Dendritic cell treated with granulocyte-macrophage colony-stimulating factor and Interleukin-4, amounts not matched to agents 40 ng/mL and 50 ng/mL, for 4 days (primary cell): ENCODE data around the gene MSTN.

Source experiments
- H3K27ac Mint-ChIP-seq: one replicate; pipeline ENCODE4 v1.8.0; 2022; ENCODE audit warnings: mild to moderate bottlenecking, mixed read lengths
- H3K27me3 Mint-ChIP-seq: one replicate; pipeline ENCODE4 v1.8.0; 2022; ENCODE audit warnings: mild to moderate bottlenecking, mixed read lengths
- H3K36me3 Mint-ChIP-seq: one replicate; pipeline ENCODE4 v1.8.0; 2022; ENCODE audit warnings: low read depth, mixed read lengths
- H3K4me1 Mint-ChIP-seq: one replicate; pipeline ENCODE4 v1.8.0; 2022; ENCODE audit warnings: low read depth, mixed read lengths
- H3K4me3 Mint-ChIP-seq: one replicate; pipeline ENCODE4 v1.8.0; 2022; ENCODE audit warnings: mild to moderate bottlenecking, moderate library complexity, mixed read lengths
- H3K9me3 Mint-ChIP-seq: one replicate; pipeline ENCODE4 v1.8.0; 2022; ENCODE audit warnings: mixed read lengths
- intact Hi-C: fragments of 100-400 bp; cut with micrococcal nuclease; formaldehyde crosslinking; loops from one replicate; pipeline ENCODE4 v1.15.0; 2022

Gene MSTN

DNA sequence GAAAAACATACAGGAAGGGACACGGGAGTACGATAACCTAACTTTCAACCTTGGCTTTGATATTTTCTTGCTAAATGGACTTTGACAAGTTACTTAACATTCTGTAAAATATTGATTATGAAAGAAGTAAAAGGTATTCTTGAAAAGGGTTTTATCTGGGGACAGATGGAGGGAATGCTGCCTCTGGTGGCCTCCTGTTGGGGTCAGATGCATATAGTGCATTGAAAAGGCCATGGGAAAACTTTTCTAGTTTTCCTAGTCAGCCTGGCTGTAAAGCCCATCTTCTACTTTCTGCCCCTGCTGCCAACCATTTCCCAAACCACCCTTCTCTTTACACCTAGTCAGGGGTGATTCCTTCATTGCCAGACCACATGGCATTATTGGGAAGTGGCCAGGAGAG, 22.2 kb upstream of the MSTN start:
- Mint-ChIP-seq H3K4me1 (no peaks in the 10 kb centered on the region), H3K27me3 (no peaks in the 10 kb centered on the region), H3K9me3 (no peaks in the 10 kb centered on the region), H3K4me3 (no peak overlapping the region), H3K27ac (no peak overlapping the region), H3K36me3 (no peaks in the 10 kb centered on the region)
- intact Hi-C loops, result loop anchor here (5.0 kb wide), 1 partner anchor 423 kb away; no protein-coding TSS in a partner anchor

DNA sequence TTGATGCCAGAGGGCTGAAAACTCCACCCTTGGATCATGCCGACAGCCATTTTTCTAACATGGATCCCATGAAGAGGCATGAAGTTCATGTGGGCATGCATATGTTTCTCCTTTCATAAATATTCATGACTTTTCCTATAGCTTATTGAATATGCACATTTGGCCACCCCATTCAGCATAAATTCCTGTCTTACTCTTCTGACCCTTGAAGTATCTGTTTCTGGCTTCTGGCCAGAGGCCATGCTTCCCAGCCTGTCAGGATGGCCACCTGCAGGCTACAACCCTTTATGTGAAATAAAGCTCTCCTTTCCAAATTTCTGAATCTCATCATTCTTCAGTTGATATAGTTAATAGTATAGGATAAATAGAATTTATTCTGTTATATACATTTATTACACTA, 19.6 kb upstream of the MSTN start:
- intact Hi-C loops, result no loop called here
- H3K4me1 Mint-ChIP-seq, result no peaks in the 10 kb centered on the region
- H3K27ac Mint-ChIP-seq, result no peak overlapping the region

DNA sequence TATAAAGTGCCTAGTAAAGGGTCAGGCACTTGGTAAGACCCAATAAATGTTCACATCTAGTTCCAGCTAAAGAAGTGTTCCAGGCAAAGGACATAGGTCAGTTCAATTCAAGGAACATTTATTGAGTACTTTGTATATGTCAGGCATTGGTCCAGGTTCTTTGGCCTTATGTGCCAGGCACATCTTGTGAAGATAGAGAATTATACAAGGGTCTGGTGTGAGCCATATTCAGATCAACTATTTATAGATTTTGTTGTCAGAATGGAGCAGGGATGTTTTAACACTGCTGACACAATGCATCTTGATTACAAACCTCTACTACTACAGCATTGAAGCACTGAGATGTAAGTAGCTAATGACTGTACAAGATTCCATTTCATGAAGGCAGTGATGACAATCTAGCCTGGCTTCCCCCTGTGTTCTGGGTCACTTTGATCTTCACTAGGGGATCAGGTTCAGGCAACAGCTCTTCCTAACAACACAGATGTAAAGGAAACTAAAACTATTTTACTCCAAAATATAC, 18.1 kb upstream of the MSTN start:
- Mint-ChIP-seq H3K36me3 (no peaks in the 10 kb centered on the region), H3K4me3 (no peak overlapping the region), H3K9me3 (no peaks in the 10 kb centered on the region), H3K27ac (no peak overlapping the region), H3K4me1 (no peaks in the 10 kb centered on the region), H3K27me3 (no peaks in the 10 kb centered on the region)
- intact Hi-C loops, result no loop called here

More for the DNA sequence above, 19.6 kb upstream of the MSTN start:
- no peak overlapping the region for H3K4me3 Mint-ChIP-seq
- no peaks in the 10 kb centered on the region for H3K36me3 Mint-ChIP-seq
- H3K9me3 Mint-ChIP-seq, result no peaks in the 10 kb centered on the region
- H3K27me3 Mint-ChIP-seq, result no peaks in the 10 kb centered on the region

DNA sequence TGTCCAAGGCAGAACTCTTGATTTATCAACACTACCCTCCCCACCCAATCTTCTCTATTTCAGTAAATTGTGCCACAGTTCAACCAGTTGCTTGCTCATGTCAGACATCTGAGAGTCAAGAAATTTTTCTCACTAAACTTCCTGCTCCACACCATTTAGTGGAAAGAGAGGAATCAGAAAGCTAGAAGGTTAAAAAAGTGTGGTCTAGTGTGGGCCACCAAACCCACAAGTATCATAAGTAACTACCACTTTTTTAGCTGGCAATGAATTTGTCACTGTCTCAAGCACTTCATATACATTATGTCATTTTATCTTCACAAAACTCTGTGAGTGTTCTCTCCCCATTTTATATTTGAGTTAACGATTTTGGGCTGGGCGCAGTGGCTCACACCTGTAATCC, 16.6 kb upstream of the MSTN start:
- Mint-ChIP-seq H3K27me3 (no peaks in the 10 kb centered on the region), H3K4me1 (no peaks in the 10 kb centered on the region), H3K4me3 (no peak overlapping the region), H3K27ac (no peak overlapping the region), H3K9me3 (no peaks in the 10 kb centered on the region), H3K36me3 (no peaks in the 10 kb centered on the region)
- intact Hi-C loops, result no loop called here

DNA sequence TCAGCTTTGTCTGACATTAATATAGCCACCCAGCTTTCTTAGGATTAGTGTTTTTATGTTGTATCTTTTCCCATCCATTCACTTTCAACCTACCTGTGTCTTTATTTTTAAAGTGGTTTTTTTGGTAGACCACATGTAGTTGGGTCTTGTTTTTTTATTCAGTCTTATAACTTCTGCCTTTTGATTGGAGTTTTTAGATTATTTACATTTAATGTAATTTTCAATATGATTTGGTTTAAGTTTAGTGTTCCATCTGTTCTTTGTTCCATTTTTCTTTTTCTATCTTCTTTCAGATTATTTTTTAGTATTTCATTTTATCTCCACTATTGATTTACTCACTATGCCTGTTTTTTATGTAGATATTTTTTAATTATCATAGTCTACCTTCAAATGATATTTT, 13.1 kb upstream of the MSTN start:
- intact Hi-C loops, result no loop called here
- Mint-ChIP-seq H3K9me3 (no peaks in the 10 kb centered on the region), H3K36me3 (no peaks in the 10 kb centered on the region), H3K4me3 (no peak overlapping the region), H3K4me1 (no peaks in the 10 kb centered on the region), H3K27ac (no peak overlapping the region), H3K27me3 (no peaks in the 10 kb centered on the region)

DNA sequence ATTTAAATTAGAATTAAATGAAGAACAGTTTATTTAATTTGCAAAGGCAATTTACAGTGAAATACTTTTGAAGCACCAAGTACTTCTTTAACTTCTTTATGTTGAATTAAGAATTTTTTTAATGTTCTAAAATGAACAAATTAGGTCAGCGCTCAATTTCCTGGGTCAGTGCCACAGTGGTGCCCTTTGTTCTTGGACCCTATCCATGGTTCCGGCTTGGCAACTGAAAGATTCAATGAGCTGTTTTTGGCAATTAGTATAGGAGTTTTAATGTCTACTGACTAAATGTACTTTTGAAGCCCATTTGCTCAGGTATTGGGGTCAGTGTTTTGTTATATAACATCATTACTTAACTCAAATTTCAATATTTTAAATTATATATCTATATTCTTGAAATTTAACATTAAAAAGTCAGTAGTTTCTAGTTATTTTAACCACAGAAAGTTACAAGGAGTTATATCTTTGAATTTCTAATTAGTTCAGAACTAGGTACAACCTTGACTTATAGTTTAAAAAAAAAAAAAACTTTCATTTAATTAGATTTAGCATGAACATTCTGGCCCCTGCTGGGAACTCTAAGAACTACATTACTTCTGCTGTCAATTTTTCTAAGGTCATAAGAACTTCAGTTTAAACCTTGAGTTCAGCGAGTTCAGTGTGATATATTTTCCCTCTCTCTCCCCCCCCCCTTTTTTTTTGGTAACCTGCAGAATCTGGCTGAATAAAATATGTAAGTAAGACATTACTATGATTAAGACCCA, 7.6 kb upstream of the MSTN start:
- no peak overlapping the region for H3K27ac Mint-ChIP-seq
- H3K4me3 Mint-ChIP-seq, result no peak overlapping the region
- H3K27me3 Mint-ChIP-seq, result no peaks in the 10 kb centered on the region
- no peaks in the 10 kb centered on the region for H3K4me1 Mint-ChIP-seq
- H3K36me3 Mint-ChIP-seq, result no peaks in the 10 kb centered on the region
- no peaks in the 10 kb centered on the region for H3K9me3 Mint-ChIP-seq
- intact Hi-C loops, result loop anchor here (1.0 to 2.0 kb wide), 3 partner anchors 272 to 409 kb away; partner anchors contain the start of gene ASNSD1

DNA sequence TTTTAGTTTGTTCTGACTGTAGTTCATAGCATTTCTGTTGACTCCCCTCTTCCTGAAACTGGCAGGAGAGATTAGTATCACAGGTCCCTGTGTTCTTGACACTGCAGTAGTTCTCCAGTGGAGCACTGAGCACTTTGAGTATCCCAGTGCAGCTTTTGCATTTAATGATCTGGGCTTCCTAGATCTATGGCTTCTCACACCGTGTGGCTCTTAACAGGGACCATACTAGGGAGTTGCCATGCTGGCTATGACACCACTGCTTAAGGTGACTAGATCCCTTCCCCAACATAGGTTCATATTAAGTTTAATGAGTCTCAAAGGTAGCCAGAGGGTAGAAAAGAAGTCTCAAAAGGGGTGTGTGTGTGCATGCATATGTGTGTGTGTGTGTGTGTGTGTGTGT, 6.2 kb upstream of the MSTN start:
- intact Hi-C loops, result no loop called here
- Mint-ChIP-seq H3K27ac (no peak overlapping the region), H3K4me3 (no peak overlapping the region), H3K36me3 (no peaks in the 10 kb centered on the region), H3K4me1 (no peaks in the 10 kb centered on the region), H3K9me3 (no peaks in the 10 kb centered on the region), H3K27me3 (no peaks in the 10 kb centered on the region)

DNA sequence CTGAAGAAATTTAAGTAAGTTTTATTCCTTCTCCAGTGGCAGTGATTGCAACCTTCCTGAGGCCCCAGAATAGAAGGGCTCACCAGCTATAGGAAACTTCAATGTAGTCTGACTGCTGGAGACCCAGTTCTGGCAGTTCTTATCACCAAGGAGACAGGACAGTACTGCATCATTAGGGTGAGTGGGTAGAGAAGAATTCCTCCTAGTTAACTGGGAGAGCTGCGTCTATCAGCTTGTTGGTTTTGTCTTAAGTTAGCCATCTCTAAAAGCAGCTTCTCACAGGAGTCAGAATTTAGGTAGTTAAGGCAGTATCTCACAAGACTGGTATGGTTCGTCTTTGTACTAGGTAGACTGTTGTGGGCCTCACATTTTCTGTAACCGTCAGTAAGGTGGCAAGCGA, 3.3 kb upstream of the MSTN start:
- H3K4me1 Mint-ChIP-seq, result no peaks in the 10 kb centered on the region
- H3K36me3 Mint-ChIP-seq, result no peaks in the 10 kb centered on the region
- intact Hi-C loops, result no loop called here
- H3K9me3 Mint-ChIP-seq, result no peaks in the 10 kb centered on the region
- no peak overlapping the region for H3K4me3 Mint-ChIP-seq
- H3K27me3 Mint-ChIP-seq, result no peaks in the 10 kb centered on the region
- H3K27ac Mint-ChIP-seq, result no peak overlapping the region

DNA sequence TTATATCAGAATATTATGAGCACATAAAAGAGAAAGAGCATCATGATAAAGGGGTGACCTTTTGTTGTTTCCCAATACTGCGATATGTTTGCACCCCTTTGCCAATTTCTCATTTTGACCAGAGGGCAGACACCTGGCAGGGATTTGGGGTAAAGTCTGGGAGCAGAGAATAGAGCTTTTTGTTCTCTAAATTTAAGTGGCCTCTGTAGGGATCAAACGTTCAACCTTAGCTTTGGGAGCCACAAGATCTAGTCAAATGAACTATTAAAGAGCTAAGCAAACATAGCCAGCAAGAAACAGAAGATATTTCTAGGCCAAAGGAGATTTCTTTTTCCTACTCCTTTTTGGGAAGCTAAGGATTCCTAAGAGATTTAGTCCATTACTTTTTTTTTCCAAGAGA, 1.1 kb upstream of the MSTN start:
- no peak overlapping the region for H3K27ac Mint-ChIP-seq
- no peaks in the 10 kb centered on the region for H3K4me1 Mint-ChIP-seq
- H3K4me3 Mint-ChIP-seq, result no peak overlapping the region
- H3K27me3 Mint-ChIP-seq, result no peaks in the 10 kb centered on the region
- H3K9me3 Mint-ChIP-seq, result no peaks in the 10 kb centered on the region
- no peaks in the 10 kb centered on the region for H3K36me3 Mint-ChIP-seq
- intact Hi-C loops, result no loop called here

DNA sequence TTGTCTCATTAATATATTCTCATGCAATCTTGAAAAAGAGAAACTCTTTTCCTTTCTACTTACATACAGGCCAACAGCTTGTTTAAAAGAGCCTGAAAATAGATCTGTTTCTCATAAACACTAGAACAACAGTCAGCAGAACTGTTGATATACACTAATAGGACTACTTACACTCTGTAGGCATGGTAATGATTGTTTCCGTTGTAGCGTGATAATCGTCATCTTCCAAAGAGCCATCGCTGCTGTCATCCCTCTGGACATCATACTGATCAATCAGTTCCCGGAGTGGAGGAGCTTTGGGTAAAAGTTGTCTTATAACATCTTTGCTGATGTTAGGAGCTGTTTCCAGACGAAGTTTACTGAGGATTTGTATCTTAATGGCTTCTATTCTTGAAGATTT, 476 bp downstream of the MSTN start:
- intact Hi-C loops, result no loop called here
- Mint-ChIP-seq H3K4me1 (no peaks in the 10 kb centered on the region), H3K9me3 (no peaks in the 10 kb centered on the region), H3K27me3 (no peaks in the 10 kb centered on the region), H3K36me3 (no peaks in the 10 kb centered on the region), H3K4me3 (no peak overlapping the region), H3K27ac (no peak overlapping the region)

DNA sequence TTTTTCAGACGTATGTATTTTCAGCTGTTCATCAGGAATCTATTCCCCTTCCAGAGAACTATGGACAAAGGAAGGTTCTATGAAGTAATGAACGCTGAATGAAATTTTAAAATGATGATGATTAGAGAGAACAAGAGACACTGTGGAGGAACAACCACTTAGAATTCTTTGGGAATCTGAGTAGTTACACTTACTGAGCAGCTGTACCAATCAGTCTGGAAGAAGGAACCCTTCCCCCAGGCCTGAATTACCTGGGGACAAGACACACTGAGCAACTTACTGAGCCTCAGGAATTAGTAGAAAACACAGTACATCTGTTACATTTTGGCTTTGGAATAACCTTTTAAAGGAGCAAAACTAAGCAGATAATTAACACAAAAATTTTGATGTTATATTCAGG, 1.9 kb downstream of the MSTN start:
- H3K27me3 Mint-ChIP-seq, result no peaks in the 10 kb centered on the region
- intact Hi-C loops, result no loop called here
- H3K4me3 Mint-ChIP-seq, result no peak overlapping the region

DNA sequence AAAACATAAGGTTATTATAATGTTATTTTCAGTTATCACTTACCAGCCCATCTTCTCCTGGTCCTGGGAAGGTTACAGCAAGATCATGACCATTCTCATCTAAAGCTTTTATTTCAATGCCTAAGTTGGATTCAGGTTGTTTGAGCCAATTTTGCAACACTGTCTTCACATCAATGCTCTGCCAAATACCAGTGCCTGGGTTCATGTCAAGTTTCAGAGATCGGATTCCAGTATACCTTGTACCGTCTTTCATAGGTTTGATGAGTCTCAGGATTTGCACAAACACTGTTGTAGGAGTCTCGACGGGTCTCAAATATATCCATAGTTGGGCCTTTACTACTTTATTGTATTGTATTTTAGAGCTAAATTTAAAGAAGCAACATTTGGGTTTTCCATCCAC, 2.5 kb downstream of the MSTN start:
- Mint-ChIP-seq H3K27ac (no peak overlapping the region), H3K4me3 (no peak overlapping the region), H3K27me3 (no peaks in the 10 kb centered on the region), H3K9me3 (no peaks in the 10 kb centered on the region), H3K4me1 (no peaks in the 10 kb centered on the region), H3K36me3 (no peaks in the 10 kb centered on the region)
- intact Hi-C loops, result no loop called here

More for the DNA sequence above, 1.9 kb downstream of the MSTN start:
- H3K36me3 Mint-ChIP-seq, result no peaks in the 10 kb centered on the region
- H3K4me1 Mint-ChIP-seq, result no peaks in the 10 kb centered on the region
- no peaks in the 10 kb centered on the region for H3K9me3 Mint-ChIP-seq
- no peak overlapping the region for H3K27ac Mint-ChIP-seq

DNA sequence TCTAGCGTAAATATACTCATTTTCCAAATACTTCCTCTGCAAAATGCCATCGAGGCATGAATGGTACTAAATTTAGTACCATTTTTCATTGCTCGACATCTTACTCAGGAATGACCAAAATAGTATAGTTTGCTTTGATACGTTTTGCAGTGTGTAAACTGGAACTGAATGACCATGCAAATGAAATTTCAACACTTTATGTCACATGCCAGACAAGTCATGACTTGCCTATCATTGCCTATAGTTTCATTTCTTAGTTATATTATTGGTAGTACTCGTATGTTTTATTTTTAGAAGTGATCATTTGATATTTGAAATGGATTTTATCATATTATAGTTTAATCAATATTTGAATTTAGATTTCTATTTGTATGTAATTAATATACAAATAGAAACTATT, 9.1 kb downstream of the MSTN start:
- no peaks in the 10 kb centered on the region for H3K36me3 Mint-ChIP-seq
- no peak overlapping the region for H3K27ac Mint-ChIP-seq
- no peaks in the 10 kb centered on the region for H3K4me1 Mint-ChIP-seq
- H3K27me3 Mint-ChIP-seq, result no peaks in the 10 kb centered on the region
- intact Hi-C loops, result no loop called here
- no peaks in the 10 kb centered on the region for H3K9me3 Mint-ChIP-seq
- no peak overlapping the region for H3K4me3 Mint-ChIP-seq

DNA sequence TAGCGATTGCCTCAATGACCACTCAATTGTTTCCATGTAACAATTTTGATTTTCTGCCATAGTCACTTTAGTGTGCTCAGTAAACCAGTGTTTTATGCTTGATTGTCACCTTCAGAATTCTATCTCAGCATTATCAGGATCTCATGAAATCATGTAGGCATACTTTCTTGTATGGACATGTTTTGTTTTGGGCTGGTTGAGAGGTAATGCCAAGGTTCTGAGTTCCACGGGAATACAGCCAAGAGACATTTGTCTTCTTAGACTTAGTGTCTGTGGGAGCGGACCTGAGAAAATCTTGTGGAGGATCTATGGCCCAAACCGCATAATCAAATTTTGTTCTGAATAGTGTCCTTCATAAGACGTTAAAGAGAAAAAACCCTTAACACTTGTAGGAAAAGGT, 10.2 kb downstream of the MSTN start:
- Mint-ChIP-seq H3K36me3 (no peaks in the 10 kb centered on the region), H3K27me3 (no peaks in the 10 kb centered on the region), H3K4me3 (no peak overlapping the region), H3K4me1 (no peaks in the 10 kb centered on the region), H3K9me3 (no peaks in the 10 kb centered on the region), H3K27ac (no peak overlapping the region)
- intact Hi-C loops, result no loop called here

DNA sequence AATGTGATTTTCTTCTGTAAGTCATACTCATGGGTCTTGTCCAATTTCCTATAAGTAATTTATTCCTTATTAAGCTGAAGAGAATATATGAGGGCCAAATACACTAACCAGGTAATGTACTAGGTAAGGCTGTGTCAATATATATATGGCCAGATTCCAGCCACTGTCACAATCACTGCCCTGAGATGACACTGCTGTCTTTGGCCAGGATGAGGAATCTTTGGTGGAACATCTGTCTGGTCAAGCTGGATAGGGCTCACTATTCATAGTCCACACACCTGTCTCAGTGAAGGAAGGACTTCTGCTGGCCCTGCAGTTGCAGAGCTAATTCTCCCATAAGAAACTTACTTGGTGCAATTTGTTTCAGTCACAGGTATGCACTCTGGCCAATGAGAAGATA, 11.3 kb downstream of the MSTN start:
- intact Hi-C loops, result no loop called here

More for the DNA sequence above, 11.3 kb downstream of the MSTN start:
- H3K4me3 Mint-ChIP-seq, result no peak overlapping the region
- no peaks in the 10 kb centered on the region for H3K27me3 Mint-ChIP-seq
- H3K27ac Mint-ChIP-seq, result no peak overlapping the region
- no peaks in the 10 kb centered on the region for H3K9me3 Mint-ChIP-seq
- no peaks in the 10 kb centered on the region for H3K36me3 Mint-ChIP-seq
- H3K4me1 Mint-ChIP-seq, result no peaks in the 10 kb centered on the region
